NCI-H510A treated with DMSO at 0.1 percent for 48 hours (cell line): ENCODE measurements around the gene YARS2.
"Not testable (repeated sequence)": the region's sequence is repeated elsewhere in the genome, so short reads cannot be mapped to it uniquely, and the experiment has no call there.

Source experiments
- DNase-seq: peaks from one replicate; lab custom pipeline; 2025; lab: John Stamatoyannopoulos, UW

Gene YARS2

DNA sequence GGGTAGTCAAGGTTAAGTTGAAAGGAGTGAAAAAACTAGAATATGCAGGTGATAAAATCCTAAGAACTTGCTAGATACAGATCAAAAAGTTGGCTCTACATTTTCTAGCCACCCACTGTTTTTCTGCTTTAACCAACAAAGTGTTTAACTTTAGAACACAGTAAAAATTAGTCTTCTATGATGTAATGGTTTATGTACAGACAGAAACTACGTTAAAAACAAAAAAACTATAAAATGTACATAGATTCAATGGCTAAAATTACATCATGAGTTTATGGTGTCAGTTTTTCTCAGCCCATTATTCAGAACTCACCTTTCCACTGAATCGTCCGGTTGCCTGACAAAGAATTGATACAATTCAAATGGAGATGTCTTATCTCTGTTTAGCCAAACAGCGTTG is 2.1 kb downstream of the YARS2 start:
- no peak for DNase-seq

DNA sequence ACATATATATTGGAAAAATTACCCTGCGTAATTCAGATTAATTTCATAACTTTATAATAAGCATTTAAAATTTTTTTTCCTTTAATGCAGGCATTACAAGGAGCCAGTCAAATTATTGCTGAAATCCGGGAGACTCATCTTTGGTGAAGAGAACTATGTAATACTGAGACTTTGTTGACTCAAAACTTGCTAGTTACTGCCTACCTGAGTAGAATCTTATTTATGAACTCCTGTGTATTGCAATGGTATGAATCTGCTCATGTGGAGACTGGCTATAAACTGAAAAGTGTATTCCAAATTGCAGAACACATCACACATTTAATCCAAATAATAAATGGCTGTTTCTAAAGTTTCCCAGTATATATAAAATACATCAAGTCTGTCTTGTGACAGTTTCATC is 12.4 kb downstream of the YARS2 start:
- no peak for DNase-seq

DNA sequence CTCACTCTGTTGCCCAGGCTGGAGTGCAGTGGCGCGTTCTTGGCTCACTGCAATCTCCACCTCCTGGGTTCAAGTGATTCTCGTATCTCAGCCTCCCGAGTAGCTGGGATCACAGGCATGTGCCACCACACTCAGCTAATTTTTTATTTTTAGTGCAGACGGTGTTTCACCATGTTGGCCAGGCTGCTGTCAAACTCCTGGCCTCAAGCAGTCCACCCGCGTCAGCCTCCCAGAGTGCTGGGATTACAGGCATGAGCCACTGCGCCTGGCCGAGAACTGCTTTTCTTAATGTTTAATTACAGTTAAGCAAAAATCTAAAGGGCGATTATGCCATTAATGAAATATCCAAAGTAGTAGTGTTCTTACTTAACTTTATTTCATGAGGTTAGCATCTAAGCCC is 13.6 kb downstream of the YARS2 start:
- DNase-seq, result no peak

- DNase-seq, result no peak
Observed at GRCh38 chr12:32739279-32739678, 16.4 kb downstream of the YARS2 start.

DNA sequence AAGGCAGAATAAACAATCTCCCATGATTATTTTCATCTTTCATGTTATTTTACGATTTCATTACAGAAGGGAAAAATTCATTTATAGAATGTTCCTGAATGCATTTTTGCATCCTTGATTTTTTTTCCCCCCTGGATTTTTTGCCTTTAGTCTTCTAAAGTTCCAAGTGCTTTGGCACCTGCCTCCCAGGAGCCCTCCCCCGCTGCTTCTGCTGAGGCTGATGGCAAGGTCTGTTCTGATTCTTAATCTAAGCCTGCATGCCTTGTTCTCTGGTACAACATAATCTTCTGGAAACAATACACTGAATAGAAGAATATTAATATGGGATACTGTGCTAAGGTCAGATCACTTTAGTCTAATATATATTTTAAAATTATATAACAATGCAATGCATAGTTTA is 18.0 kb downstream of the YARS2 start:
- no peak for DNase-seq

- no peak for DNase-seq
Observed at GRCh38 chr12:32736445-32736844, 19.3 kb downstream of the YARS2 start.

DNA sequence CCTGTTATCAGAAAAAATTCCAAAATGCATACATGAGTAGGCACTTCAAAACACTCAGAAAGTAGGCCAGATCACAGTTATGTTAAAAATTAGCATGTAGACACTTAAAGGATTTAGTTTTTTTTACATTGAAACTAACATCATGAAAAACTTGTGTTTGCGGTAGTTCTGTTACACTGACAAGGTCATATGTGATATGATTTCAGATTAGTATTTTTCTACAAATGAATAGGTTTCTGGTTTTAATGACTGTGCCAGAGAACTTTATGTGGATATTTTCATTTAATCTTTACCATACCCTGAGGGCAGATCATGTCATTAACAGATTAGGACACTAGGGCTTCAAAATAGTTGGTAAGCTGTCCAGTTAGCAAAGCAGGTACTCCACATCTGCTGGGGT is 20.7 kb downstream of the YARS2 start:
- no peak for DNase-seq

DNA sequence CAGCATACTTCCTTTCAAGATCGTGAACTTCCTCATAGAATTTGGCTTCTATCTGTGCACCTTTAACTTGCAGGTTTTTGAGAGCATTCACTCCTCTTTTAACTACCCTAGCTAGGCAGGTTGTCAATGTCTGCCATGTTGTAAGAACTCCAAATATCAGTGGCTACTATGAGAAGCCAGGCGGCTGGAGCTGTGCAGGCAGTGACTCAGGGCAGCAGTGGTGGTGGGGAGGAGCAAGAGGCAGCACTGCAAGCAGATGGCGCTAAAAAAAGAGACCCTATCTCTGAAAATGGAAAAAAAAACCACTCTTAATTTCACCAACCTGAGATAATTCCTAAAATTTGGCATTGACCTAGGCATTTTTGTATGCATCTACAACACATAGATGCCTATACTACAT is 28.5 kb downstream of the YARS2 start:
- DNase-seq, result no peak

GRCh38 chr12:32726286-32726685 is 29.4 kb downstream of the YARS2 start:
- no peak for DNase-seq

DNA sequence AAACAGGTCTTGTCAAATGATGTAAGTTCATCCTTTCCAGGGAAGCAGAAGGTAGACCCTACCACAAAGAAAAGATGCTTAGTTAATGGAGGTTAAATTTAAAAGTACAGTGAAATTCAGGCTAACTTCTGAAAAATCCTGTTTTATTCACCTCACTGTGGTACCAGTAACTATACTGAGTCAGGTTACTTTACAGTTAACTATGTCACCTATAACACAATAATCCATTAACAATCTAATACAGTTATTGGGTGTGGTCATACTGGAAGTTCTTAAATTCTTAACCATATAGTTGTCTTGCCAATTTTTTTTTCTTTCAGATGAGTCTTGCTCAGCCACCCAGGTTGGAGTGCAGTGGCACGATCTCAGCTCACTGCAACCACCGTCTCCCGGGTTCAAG is 30.4 kb downstream of the YARS2 start:
- not testable (repeated sequence) for DNase-seq

DNA sequence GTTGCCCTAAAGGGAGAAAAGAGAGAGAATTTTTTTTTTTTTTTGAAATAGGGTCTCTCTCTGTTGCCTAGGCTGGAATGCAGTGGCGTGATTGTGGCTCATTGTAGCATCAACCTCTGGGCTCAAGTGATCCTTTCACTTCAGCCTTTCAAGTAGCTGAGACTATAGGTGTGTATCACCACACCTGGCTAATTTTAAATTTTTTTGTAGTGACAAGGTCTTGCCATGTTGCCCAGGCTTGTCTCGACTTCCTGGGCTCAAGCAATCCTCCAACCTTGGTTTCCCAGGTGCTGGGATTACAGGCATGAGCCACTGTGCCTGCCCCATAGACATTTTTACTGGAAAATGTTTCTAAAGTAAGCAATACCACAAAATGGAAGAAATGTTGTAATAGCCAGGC is 36.8 kb downstream of the YARS2 start:
- DNase-seq, result no peak

- DNase-seq, result no peak
Observed at GRCh38 chr12:32714772-32715171, 40.9 kb downstream of the YARS2 start.

- no peak for DNase-seq
Observed at GRCh38 chr12:32708926-32709325, 46.8 kb downstream of the YARS2 start.

DNA sequence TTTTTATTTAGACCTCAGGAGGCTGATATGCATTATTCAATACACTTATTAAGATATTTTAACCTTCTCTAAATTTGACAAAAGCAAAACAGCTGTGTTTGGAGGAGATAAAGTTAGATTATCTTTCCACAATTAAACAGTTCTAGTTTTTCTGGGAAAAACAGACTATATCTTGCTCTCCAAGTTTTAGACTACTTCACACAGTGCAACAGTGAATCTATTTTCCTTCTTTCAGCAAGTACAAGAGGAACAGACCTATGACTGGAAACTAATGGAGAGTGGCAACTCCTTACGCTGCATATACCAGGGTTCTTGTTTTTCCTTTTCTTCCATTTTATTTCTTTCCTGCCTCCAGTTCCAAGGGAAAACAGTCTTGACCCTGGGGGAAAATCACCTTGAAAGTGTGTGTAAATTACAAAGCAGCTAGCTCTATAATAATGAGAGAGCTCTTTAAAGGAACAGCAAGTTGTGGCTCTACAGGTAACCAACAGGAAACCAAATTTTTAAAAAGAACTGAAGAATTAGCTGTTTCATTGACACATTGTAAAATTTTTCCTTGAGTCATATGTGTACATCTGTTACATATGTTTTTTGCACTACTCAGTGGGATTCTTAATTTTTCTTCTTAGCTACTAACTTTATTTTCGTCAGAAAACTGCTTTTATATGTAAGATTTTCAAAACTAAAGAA is 49.2 kb downstream of the YARS2 start:
- DNase-seq, result no peak

DNA sequence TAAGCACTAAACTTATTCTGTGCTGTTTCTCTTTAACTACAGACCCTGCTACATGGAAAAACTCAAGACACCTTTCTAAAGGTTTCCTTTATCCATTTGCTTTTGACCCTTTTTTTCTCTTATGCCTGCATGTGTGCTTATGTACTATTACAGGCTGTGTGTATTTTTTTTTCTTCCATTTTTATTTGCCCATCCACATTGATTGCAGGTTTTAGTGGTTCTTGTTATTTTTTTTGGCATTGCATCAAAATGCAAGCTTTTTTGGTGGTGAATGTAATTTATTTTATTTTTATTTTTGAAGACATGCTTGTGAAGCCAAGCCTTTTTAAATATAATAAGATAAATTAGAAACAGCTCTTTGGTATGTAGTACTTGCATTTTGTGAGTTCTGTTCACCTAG is 49.9 kb downstream of the YARS2 start:
- DNase-seq, result no peak

- DNase-seq, result no peak
Observed at GRCh38 chr12:32702946-32703345, 52.8 kb downstream of the YARS2 start.

GRCh38 chr12:32702473-32702872 is 53.2 kb downstream of the YARS2 start:
- no peak for DNase-seq

GRCh38 chr12:32699437-32699836 is 56.3 kb downstream of the YARS2 start:
- DNase-seq, result not testable (repeated sequence)

GRCh38 chr12:32698285-32698684 is 57.4 kb downstream of the YARS2 start:
- DNase-seq, result peak; percentile 43

DNA sequence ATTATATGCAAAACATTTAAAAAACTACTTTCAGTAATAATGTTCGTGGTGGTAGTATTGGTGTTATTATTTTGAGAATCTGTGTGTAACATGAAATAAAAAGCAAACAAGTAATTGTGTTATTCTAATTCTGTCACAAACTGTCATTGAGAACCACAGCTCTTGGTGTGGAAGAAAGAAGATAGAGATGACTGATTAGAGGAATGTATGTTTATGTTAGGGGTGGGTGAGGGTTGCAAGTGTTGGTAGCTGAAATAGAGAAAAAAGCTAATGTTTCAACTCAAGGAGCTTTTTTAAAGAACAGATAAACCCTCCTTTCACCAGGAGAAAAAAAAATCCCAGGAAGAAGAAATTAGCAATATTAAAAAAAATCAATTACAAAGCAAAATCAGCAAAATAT is 58.3 kb downstream of the YARS2 start:
- DNase-seq, result no peak
